Liver (tissue), 9 donors: Measurements from ENCODE around the gene ZNF488. TPM values are rescaled to one million over a fixed set of nuclear protein-coding genes. Genes with fewer than 3 reads are reported as not detected.

Source experiments
- DNase-seq: peaks from one replicate; pipeline ENCODE4 v3.0.0-alpha.2; 2017; ENCODE audit warnings: low spot score
- H3K27ac ChIP-seq, 2 donors: one replicate each; pipeline ENCODE4 v1.7.0; 2013; ENCODE audit warnings: inconsistent platforms in 2 of 2, low read length in 2 of 2, control low read depth in 1 of 2, low read depth in 1 of 2, mild to moderate bottlenecking in 1 of 2
- H3K27me3 ChIP-seq, 4 donors: one replicate each; pipeline versions ENCODE4 v1.6.1 to v1.7.0; 2013; ENCODE audit warnings: low read length in 3 of 4, inconsistent platforms in 1 of 4, mild to moderate bottlenecking in 1 of 4, moderate library complexity in 1 of 4; ENCODE audit not compliant: control insufficient read depth in 4 of 4, insufficient read depth in 4 of 4
- H3K36me3 ChIP-seq, 4 donors: one replicate each; pipeline versions ENCODE4 v1.6.1 to v1.7.0; 2013; ENCODE audit warnings: low read length in 3 of 4, mild to moderate bottlenecking in 3 of 4, low read depth in 1 of 4, moderate library complexity in 1 of 4; ENCODE audit not compliant: control insufficient read depth in 4 of 4, insufficient read depth in 3 of 4
- H3K4me1 ChIP-seq, 4 donors: one replicate each; pipeline versions ENCODE4 v1.6.1 to v1.7.0; 2013; ENCODE audit warnings: low read length in 3 of 4, mild to moderate bottlenecking in 3 of 4, moderate library complexity in 1 of 4; ENCODE audit not compliant: control insufficient read depth in 4 of 4, insufficient read depth in 4 of 4
- H3K4me3 ChIP-seq, 3 donors: one replicate each; pipeline versions ENCODE4 v1.6.1 to v1.7.0; 2013; ENCODE audit warnings: low read length in 3 of 3, control low read depth in 1 of 3, low read depth in 1 of 3, mild to moderate bottlenecking in 1 of 3
- H3K9ac ChIP-seq, 2 donors: one replicate each; pipeline ENCODE4 v1.7.0; 2013; ENCODE audit warnings: low read length in 2 of 2, mild to moderate bottlenecking in 2 of 2, moderate library complexity in 2 of 2, control low read depth in 1 of 2, low read depth in 1 of 2
- H3K9me3 ChIP-seq, 4 donors: one replicate each; pipeline versions ENCODE4 v1.6.1 to v1.7.0; 2013; ENCODE audit warnings: low read length in 3 of 4; ENCODE audit not compliant: control insufficient read depth in 4 of 4
- EGR1 ChIP-seq, 2 donors: IDR thresholded peaks; 2 replicates each; pipeline ENCODE4 v1.6.1; 2016 to 2018; ENCODE audit warnings: antibody characterized with exemption in 2 of 2, low read depth in 2 of 2
- FOXA1 ChIP-seq: IDR thresholded peaks from 2 replicates; pipeline ENCODE4 v1.6.1; 2016; ENCODE audit warnings: antibody characterized with exemption
- FOXA2 ChIP-seq: IDR thresholded peaks from 2 replicates; pipeline ENCODE4 v1.6.1; 2016; ENCODE audit warnings: antibody characterized with exemption
- GABPA ChIP-seq, 2 donors: IDR thresholded peaks in 1 of 2; conservative IDR thresholded peaks in 1 of 2; 2 replicates each; pipeline ENCODE4 v1.6.1; 2016; ENCODE audit warnings: antibody characterized with exemption in 2 of 2, mild to moderate bottlenecking in 1 of 2, moderate library complexity in 1 of 2
- HNF4A ChIP-seq, 2 donors: conservative IDR thresholded peaks; 2 replicates each; pipeline ENCODE4 v1.6.1; 2016; ENCODE audit warnings: antibody characterized with exemption in 2 of 2, mild to moderate bottlenecking in 2 of 2
- HNF4G ChIP-seq: IDR thresholded peaks from 2 replicates; pipeline ENCODE4 v1.6.1; 2016; ENCODE audit warnings: antibody characterized with exemption
- NR2F2 ChIP-seq: IDR thresholded peaks from 2 replicates; pipeline ENCODE4 v1.6.1; 2016; ENCODE audit warnings: antibody characterized with exemption
- RAD21 ChIP-seq, 2 donors: IDR thresholded peaks; 2 replicates each; pipeline ENCODE4 v1.6.1; 2016; ENCODE audit warnings: antibody characterized with exemption in 2 of 2, mild to moderate bottlenecking in 2 of 2
- SP1 ChIP-seq: IDR thresholded peaks from 2 replicates; pipeline ENCODE4 v1.6.1; 2018; ENCODE audit warnings: antibody characterized with exemption, mild to moderate bottlenecking
- TAF1 ChIP-seq: conservative IDR thresholded peaks from 2 replicates; pipeline ENCODE4 v1.6.1; 2016; ENCODE audit warnings: antibody characterized with exemption, mild to moderate bottlenecking
- YY1 ChIP-seq: IDR thresholded peaks from 2 replicates; pipeline ENCODE4 v1.6.1; 2016; ENCODE audit warnings: antibody characterized with exemption, mild to moderate bottlenecking
- WGBS: extraction: QIAGEN DNeasy Blood & Tissue Kit; methylation state at CpG from one replicate; pipeline ENCODE4 v1.1.7; 2013; 5-methylcytosine and 5-hydroxymethylcytosine counted together
- polyA plus RNA-seq, 2 donors: library from polyadenylated mRNA; stranded (reverse) in 1 of 2; unstranded in 1 of 2; fragments of 200-250 nt in 1 of 2; fragments of >200 nt in 1 of 2; fragmentation: Nextera tagmentation in 1 of 2; extraction: Ambion mirVana in 1 of 2; gene quantifications; one replicate each; pipeline versions ENCODE4 v1.2.1 to v1.2.3, GENCODE V29; 2013 to 2015
- total RNA-seq, 2 donors: library from RNA; depleted of rRNA; stranded (reverse); fragments of >200 nt; gene quantifications; one replicate each; pipeline ENCODE4 v1.2.3, GENCODE V29; 2014
- TF ChIP-seq, protein P1 (sequence below): IDR thresholded peaks from 2 replicates; pipeline ENCODE4 v1.6.1; 2016; ENCODE audit warnings: antibody characterized with exemption
- TF ChIP-seq, protein P2 (sequence below): IDR thresholded peaks from 2 replicates; pipeline ENCODE4 v1.6.1; 2016; ENCODE audit warnings: antibody characterized with exemption, mild to moderate bottlenecking
- TF ChIP-seq, protein P3 (sequence below): IDR thresholded peaks from 2 replicates; pipeline ENCODE4 v1.6.1; 2016; ENCODE audit warnings: antibody characterized with exemption
- donor health status: healthy.
- donor health status: healthy.
- donor health status: healthy.
- donor health status: healthy.
- donor health status: healthy.

ZNF488 gene
- total and polyA plus RNA-seq, 4 donors = 0.02 to 0.09 TPM; not detected in 2

DNA sequence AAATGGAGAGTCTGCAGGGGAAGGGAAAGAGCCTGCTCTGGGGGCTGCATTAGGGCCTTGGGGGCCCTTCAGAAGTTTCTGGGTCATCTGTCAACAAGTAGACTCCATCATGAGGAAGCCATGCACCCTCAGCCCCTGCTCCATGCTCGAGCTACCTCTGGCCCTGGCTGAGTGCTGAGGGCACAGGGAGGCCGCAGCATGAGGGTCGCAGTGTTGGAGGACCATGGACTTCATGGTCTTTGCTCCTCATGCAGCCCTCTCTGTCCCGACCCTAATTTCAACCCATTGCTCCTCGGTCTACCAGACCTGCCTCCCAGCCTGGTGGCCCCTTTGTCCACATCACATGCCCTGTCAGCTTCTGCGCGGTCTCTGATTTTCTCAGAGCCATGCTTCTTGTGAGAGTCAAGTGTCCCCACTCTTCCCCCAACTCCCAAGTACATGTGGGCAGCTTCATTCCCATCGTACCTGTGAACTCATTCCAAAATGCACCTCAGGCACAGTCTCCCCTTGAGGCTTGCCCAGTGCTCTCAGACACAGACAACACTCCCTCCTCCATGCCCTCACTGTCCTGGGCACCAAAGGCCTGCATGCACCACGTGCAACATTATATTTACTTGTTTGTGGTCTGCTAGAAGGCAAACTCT is 14.7 kb downstream of the ZNF488 start:
- Histone ChIP-seq H3K27ac (no peak overlapping the region), H3K36me3 (no peaks in the 10 kb centered on the region), H3K4me1 (no peaks in the 10 kb centered on the region), H3K27me3 (no peaks in the 10 kb centered on the region), H3K4me3 (no peak overlapping the region), H3K9me3 (no peaks in the 10 kb centered on the region), H3K9ac (no peak overlapping the region)
- 75% methylated on average over 9 of the region's 9 CpGs for WGBS
- DNase-seq = no peak
- no peak for TF ChIP-seq RAD21 (IDR thresholded peaks at IDR 0.05)
- no peak for TF ChIP-seq NR2F2
- TF ChIP-seq, protein P1, sequence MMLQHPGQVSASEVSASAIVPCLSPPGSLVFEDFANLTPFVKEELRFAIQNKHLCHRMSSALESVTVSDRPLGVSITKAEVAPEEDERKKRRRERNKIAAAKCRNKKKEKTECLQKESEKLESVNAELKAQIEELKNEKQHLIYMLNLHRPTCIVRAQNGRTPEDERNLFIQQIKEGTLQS = no peak
- TF ChIP-seq FOXA2 = no peak
- TF ChIP-seq TAF1 = no peak
- no peak for TF ChIP-seq FOXA1
- TF ChIP-seq SP1 = no peak
- TF ChIP-seq, protein P2, sequence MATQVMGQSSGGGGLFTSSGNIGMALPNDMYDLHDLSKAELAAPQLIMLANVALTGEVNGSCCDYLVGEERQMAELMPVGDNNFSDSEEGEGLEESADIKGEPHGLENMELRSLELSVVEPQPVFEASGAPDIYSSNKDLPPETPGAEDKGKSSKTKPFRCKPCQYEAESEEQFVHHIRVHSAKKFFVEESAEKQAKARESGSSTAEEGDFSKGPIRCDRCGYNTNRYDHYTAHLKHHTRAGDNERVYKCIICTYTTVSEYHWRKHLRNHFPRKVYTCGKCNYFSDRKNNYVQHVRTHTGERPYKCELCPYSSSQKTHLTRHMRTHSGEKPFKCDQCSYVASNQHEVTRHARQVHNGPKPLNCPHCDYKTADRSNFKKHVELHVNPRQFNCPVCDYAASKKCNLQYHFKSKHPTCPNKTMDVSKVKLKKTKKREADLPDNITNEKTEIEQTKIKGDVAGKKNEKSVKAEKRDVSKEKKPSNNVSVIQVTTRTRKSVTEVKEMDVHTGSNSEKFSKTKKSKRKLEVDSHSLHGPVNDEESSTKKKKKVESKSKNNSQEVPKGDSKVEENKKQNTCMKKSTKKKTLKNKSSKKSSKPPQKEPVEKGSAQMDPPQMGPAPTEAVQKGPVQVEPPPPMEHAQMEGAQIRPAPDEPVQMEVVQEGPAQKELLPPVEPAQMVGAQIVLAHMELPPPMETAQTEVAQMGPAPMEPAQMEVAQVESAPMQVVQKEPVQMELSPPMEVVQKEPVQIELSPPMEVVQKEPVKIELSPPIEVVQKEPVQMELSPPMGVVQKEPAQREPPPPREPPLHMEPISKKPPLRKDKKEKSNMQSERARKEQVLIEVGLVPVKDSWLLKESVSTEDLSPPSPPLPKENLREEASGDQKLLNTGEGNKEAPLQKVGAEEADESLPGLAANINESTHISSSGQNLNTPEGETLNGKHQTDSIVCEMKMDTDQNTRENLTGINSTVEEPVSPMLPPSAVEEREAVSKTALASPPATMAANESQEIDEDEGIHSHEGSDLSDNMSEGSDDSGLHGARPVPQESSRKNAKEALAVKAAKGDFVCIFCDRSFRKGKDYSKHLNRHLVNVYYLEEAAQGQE = no peak
- TF ChIP-seq, protein P3, sequence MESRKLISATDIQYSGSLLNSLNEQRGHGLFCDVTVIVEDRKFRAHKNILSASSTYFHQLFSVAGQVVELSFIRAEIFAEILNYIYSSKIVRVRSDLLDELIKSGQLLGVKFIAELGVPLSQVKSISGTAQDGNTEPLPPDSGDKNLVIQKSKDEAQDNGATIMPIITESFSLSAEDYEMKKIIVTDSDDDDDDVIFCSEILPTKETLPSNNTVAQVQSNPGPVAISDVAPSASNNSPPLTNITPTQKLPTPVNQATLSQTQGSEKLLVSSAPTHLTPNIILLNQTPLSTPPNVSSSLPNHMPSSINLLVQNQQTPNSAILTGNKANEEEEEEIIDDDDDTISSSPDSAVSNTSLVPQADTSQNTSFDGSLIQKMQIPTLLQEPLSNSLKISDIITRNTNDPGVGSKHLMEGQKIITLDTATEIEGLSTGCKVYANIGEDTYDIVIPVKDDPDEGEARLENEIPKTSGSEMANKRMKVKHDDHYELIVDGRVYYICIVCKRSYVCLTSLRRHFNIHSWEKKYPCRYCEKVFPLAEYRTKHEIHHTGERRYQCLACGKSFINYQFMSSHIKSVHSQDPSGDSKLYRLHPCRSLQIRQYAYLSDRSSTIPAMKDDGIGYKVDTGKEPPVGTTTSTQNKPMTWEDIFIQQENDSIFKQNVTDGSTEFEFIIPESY = no peak

DNA sequence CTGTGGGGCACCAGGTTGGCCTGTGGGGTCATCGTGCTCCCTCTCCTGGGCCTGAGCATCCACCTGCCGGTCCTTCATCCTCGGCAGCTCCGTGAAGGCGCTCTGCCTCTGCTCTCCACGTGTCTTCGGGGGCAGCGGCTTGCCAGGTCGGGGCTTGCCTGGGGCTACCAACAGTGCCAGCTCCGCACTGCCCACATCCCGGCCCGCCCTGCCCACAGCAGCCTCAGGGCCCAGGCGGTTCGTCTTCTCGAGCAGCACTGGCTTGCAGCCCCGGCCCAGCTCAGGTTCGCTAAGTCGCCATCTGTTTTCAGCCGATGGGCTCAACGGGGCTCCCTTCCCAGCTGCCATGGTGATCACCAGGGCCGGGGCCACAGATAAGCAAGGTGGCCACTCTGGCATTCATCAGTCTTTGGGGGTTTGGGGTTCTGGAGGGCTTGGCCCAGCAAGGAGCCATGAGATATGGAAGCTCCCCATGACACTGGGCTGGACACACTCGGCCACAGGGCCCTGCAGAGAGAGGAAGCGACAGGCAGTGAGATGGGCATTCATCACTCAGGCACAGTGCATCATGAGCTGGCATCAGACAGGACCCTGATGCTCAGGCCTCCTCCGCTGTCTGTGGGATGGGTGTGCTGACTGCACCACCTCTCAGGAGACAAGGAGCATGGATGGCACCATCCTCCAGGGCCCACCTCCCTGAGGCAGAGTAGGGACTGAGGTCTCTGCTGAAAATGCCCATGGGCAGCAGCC is 15.5 kb downstream of the ZNF488 start:
- Histone ChIP-seq H3K4me3 (no peak overlapping the region), H3K9me3 (no peaks in the 10 kb centered on the region), H3K9ac (no peak overlapping the region), H3K36me3 (no peaks in the 10 kb centered on the region), H3K27ac (no peak overlapping the region), H3K4me1 (no peaks in the 10 kb centered on the region), H3K27me3 (no peaks in the 10 kb centered on the region)
- WGBS = 92% methylated on average over 24 of the region's 24 CpGs
- no peak for DNase-seq
- TF ChIP-seq SP1 = no peak

DNA sequence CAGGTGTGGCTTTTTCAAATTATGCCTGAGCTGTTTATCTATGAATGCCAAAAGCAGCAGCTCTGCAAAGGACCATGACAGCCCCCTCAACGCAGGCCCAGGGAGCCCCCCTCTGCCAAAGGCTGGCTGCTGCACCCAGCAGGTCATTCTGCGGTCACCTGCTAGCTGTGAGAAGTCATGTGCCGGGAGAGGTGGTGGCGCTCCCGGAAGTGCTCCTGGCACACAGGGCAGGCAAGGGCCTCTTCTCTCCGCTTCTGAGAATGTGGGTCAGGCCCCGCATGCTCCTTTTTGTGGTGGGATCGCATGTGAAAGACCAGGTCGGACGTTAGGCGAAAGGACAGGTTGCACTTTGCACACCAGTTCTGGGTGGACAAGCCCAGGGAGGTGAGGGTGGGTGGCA is 16.4 kb downstream of the ZNF488 start:
- Histone ChIP-seq H3K27me3 (no peaks in the 10 kb centered on the region), H3K4me3 (no peak overlapping the region), H3K9ac (no peak overlapping the region), H3K4me1 (no peaks in the 10 kb centered on the region), H3K27ac (no peak overlapping the region), H3K36me3 (no peaks in the 10 kb centered on the region), H3K9me3 (no peaks in the 10 kb centered on the region)
- TF ChIP-seq EGR1 (IDR thresholded peaks at IDR 0.05; ENCODE audit: low read depth in 2 of 2) = no peak
- TF ChIP-seq HNF4A (conservative IDR thresholded peaks at IDR 0.05) = no peak
- no peak for TF ChIP-seq FOXA1
- no peak for TF ChIP-seq YY1
- TF ChIP-seq TAF1 = no peak
- TF ChIP-seq, protein P1 = no peak
- no peak for TF ChIP-seq HNF4G
- TF ChIP-seq, protein P3 = no peak
- no peak for TF ChIP-seq NR2F2
- TF ChIP-seq RAD21 (IDR thresholded peaks at IDR 0.05) = no peak
- no peak for TF ChIP-seq SP1
- no peak for TF ChIP-seq GABPA (IDR thresholded peaks at IDR 0.05 in 1 of 2, conservative IDR thresholded peaks at IDR 0.05 in 1 of 2)
- DNase-seq = no peak
- 93% methylated on average over 11 of the region's 11 CpGs for WGBS
